Suprapubic skin (tissue), 4 donors: ENCODE data around the gene ASTN2.

Experiments used
- EP300 ChIP-seq: sonication (generic); formaldehyde crosslinking; IDR thresholded peaks from one replicate; pipeline ENCODE4 v1.6.1; 2017; ENCODE audit warnings: antibody characterized with exemption
- POLR2AphosphoS5 ChIP-seq, 3 donors: sonication (generic); formaldehyde crosslinking; IDR thresholded peaks; one replicate each; pipeline ENCODE4 v1.6.1; 2017; ENCODE audit warnings: antibody characterized with exemption in 3 of 3
- TF ChIP-seq, protein P1 (sequence below), 2 donors: fragments of 200-600 bp in 1 of 2; fragments of 450-650 bp in 1 of 2; sonication (generic) in 1 of 2; IDR thresholded peaks; one replicate each; pipeline ENCODE4 v1.5.1; 2016 to 2019; ENCODE audit warnings: antibody characterized with exemption in 2 of 2, mild to moderate bottlenecking in 1 of 2, moderate library complexity in 1 of 2

DNA sequence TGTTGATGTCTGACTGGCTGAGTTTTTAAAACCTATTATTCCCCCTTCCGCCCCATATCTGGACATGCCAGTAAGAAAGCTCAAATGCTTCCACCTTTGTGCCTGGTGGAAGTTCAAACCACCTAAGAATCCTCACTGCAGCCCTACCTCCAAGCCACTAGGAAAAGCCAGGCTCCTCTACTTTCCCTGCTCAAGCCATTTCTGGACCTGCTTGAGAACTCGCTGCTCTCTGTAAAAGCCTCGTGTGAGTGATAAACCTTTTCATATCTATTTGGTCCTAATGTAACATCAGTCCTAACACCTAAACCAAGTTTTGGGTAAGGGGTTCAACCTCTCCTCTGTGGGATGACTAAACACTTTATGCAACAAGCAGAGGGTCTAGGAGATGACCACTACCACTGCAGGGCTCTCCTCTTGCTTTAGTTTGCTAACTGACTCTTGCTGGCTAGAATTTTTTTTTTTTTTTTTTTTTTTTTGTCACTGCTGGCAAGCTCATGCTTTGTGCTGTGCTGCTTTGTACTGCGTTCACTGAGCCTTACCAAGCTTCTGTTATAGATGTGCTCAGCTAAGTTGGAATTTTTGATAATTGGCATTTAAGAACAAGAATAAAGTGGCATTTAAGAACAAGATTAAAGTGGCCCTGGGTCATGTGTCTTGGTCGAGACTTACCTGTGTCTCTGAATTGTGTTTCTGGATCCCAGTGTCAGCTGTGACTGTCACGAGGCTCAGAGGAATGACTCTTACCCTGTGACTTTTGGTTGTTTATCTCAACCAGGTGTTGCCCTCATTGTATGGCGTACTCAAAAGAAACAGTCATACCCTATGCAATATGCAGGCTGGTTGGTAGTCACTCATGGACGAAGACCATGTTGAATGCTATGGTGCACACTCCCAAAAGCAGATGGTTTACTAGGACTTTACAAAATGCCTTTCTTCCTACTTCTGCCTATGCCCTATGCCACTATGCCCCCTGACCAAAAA lies 708.3 kb downstream of the ASTN2 start:
- TF ChIP-seq, protein P1, sequence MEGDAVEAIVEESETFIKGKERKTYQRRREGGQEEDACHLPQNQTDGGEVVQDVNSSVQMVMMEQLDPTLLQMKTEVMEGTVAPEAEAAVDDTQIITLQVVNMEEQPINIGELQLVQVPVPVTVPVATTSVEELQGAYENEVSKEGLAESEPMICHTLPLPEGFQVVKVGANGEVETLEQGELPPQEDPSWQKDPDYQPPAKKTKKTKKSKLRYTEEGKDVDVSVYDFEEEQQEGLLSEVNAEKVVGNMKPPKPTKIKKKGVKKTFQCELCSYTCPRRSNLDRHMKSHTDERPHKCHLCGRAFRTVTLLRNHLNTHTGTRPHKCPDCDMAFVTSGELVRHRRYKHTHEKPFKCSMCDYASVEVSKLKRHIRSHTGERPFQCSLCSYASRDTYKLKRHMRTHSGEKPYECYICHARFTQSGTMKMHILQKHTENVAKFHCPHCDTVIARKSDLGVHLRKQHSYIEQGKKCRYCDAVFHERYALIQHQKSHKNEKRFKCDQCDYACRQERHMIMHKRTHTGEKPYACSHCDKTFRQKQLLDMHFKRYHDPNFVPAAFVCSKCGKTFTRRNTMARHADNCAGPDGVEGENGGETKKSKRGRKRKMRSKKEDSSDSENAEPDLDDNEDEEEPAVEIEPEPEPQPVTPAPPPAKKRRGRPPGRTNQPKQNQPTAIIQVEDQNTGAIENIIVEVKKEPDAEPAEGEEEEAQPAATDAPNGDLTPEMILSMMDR (IDR thresholded peaks at IDR 0.05) = no peak
- TF ChIP-seq EP300 (no peak), POLR2AphosphoS5 (IDR thresholded peaks at IDR 0.05) (no peak)
